ENCODE data around the gene SLC9A1.

The SLC9A1 gene

DNA sequence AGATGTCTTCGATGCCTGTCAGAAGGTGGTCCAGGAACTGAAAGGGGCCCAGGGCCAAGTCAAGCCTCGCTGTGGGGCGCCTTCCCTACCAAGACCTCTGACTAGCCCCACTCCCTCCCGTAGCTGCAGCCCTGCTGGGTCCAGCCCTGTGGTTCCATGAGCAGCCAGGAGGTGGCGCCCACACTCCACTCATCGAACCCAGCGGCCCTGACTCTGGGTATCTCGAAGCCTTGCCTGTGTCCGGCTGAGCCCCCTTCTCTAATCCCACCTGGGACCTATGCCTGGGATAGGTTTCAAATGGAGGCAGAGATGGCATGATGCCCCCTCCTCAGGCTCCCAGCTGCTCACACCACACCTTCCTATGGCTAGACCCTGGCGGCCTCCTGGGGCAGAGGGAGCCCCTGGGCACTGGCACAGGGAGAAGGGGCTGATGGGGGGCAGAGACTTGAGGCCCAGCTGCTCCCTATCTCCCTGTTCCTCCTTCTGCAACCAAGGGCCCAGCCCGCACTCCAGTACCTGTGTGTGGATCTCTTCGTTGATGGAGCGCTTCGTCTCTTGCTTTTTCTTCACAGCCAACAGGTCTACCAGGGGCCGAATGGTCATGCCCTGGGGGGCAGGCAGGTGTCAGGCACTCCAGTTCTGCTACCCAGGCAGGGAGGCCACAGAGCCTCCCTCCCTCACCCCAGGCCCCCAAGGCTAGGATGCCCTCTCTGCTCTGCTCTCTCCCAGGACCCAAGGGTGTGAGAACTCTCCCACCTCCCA is 52.0 kb downstream of the SLC9A1 start:
- peak; percentile 75 to 81 for DNase-seq (ENCODE audit: low read depth in 2 of 2)

GRCh38 chr1:27102134-27102706 is 52.7 kb downstream of the SLC9A1 start:
- no peak for DNase-seq (ENCODE audit: low read depth in 2 of 2)

DNA sequence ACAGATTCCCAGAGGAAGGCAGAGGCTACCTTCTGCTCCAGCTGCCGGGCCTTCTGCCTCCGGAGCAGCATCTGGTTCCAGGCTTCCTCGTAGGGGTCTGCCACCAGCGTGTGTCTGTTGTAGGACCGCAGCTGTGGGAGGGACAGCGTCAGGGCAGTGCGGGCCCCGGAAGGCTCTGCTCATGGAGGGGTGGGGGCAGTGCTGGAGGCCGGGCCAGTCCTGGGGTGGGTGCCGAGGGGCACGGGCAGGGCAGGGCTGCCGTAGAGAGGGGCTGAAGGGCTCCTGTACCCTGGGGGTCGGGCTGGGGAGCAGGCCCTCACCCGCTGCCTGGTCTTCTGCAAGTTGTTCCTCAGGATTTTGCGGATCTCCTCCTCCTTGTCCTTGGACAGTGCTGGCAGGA is 53.2 kb downstream of the SLC9A1 start:
- no peak for DNase-seq (ENCODE audit: low read depth in 2 of 2)

- DNase-seq (ENCODE audit: low read depth in 2 of 2): no peak
Observed at GRCh38 chr1:27101054-27101491, 53.9 kb downstream of the SLC9A1 start.

GRCh38 chr1:27100335-27101053 is 54.4 kb downstream of the SLC9A1 start:
- DNase-seq (ENCODE audit: low read depth in 2 of 2): no peak

GRCh38 chr1:27099587-27100334 is 55.2 kb downstream of the SLC9A1 start:
- no peak for DNase-seq (ENCODE audit: low read depth in 2 of 2)

- DNase-seq (ENCODE audit: low read depth in 2 of 2): no peak
Observed at GRCh38 chr1:27099135-27099586, 55.8 kb downstream of the SLC9A1 start.

GRCh38 chr1:27098431-27099134 is 56.3 kb downstream of the SLC9A1 start:
- no peak for DNase-seq (ENCODE audit: low read depth in 2 of 2)

DNA sequence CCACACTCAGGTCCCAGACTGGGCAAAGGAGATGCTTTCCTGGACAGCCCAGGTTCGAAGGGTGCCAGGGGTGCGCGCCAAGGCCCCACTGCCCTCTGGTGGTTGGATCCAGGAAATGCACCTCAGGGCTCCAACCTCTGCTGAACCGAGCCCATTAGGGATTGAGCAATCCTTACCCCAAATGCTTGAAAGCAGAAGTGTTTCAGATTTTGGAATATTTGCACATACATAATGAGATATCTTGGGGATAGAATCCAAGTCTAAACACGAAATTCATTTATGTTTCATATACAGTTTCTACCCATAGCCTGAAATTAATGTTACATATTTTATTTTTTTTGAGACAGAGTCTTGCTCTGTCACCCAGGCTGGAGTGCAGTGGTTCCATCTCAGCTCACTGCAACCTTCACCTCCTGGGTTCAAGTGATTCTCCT is 57.4 kb downstream of the SLC9A1 start:
- DNase-seq (ENCODE audit: low read depth in 2 of 2): peak; percentile 63 to 64

GRCh38 chr1:27095576-27095975 is 59.3 kb downstream of the SLC9A1 start:
- DNase-seq (ENCODE audit: low read depth in 2 of 2): no peak

- DNase-seq (ENCODE audit: low read depth in 2 of 2): no peak
Observed at GRCh38 chr1:27092888-27093287, 62.0 kb downstream of the SLC9A1 start.

DNA sequence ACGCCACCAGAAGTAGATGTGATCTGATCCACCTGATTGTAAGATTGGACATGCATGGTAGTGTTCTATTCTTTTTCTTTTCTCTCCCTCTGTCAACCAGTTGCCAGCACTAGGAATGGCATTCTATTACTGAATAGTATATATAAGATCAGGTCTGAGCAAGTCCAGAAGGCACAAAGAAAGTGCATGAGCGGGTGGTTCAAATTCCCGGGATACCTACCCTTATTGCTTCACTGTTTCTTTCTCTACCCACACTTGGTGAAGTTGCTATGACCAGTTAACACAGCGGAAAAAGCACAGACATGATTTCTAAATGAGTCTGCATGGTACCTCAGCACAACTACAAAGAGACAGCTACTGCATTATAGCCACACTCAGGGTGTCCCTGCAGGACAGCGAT is 64.0 kb downstream of the SLC9A1 start:
- no peak for DNase-seq (ENCODE audit: low read depth in 2 of 2)

GRCh38 chr1:27087371-27088220 is 67.3 kb downstream of the SLC9A1 start:
- DNase-seq (ENCODE audit: low read depth in 2 of 2): no peak

GRCh38 chr1:27086628-27087027 is 68.3 kb downstream of the SLC9A1 start:
- DNase-seq (ENCODE audit: low read depth in 2 of 2): no peak

DNA sequence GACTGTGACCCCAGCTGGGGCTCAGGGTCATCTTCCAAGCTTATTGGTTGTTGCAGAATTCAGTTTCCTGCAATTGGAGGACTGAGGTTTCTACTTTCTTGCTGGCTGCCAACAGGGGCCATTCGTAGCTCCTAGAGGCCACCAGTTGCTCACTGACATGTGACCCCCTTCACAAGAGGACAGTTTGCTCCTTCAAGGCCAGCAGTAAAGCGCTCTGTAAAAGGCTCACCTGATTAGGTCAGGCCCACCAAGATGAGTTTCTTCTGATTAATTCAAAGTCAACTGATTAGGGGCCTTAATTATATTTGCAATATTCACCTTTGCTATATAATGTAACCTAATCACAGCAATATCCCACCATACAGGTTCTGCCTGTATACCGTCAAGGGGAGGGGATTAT is 68.9 kb downstream of the SLC9A1 start:
- DNase-seq (ENCODE audit: low read depth in 2 of 2): no peak

- DNase-seq (ENCODE audit: low read depth in 2 of 2): no peak
Observed at GRCh38 chr1:27084107-27084506, 70.8 kb downstream of the SLC9A1 start.

- no peak for DNase-seq (ENCODE audit: low read depth in 2 of 2)
Observed at GRCh38 chr1:27077968-27078367, 77.0 kb downstream of the SLC9A1 start.

DNA sequence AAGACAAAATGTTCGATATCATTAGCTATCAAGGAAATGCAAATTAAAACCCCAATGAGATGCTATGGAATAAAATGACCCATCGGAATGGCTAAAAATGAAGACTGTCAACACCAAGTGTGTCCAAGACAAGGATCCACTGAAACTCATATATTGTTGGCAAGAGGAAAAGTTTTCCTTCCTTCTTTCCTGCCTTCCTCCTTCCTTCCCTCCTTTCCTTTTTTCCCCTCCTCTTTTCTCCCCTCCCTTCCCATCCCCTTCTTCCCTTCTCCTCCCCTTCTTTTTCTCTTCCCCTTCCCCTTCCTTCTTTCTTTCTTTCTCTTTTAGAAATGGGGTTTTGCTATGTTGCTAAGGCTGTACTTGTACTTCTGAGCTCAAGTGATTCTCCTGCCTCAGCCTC is 78.1 kb downstream of the SLC9A1 start:
- DNase-seq (ENCODE audit: low read depth in 2 of 2): no peak

DNA sequence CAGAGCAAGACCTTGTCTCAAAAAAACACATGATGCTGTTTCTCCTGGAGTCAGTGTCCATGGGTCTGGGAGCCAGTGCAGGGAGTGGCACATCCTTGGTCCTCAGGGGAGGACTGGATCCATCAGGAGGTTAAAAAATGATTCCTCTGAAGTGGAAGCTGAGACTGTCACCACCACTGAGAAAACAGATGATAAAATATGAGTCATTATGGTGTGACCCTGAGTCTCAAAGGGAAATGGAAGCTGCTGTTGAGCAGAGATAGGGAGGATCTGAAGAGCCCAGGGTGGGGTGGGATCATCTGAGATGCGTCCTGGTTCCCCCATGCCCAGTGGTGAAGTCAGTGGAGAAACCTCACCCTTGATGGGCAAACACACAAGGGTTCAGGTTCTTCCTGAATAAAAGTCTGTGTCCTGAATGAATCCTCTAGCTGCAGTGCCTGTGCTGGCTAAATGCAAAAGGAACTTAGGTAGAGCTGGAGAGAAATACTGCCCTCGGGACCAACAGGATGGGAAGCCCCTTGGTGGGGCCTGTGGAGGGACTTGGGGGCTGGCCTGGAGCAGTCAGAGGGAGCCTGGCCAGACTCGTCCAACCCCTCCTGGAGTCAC is 80.6 kb downstream of the SLC9A1 start:
- DNase-seq (ENCODE audit: low read depth in 2 of 2): no peak

DNA sequence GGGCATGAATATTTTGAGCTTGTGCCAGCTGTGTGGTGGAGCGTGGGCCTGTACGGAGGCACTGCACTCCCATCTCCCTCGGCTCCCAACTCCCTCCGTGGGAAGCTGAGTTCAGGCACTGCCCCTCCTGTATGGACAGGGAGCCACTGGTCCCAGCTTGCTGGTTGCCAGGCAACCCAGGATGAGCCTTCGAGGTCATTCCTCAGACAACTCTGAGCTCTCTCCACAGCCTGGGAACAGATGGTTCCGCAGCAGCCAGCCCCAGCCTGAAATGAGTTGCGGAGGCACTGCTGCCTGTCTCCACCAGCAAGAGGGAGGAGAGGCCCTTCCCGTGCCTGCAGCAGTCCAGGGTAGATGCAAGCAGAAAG is 83.9 kb downstream of the SLC9A1 start:
- DNase-seq (ENCODE audit: low read depth in 2 of 2): no peak

Measured in activated CD4-positive, alpha-beta T cell treated with anti-CD3 and anti-CD28 coated beads for 24 hours (primary cell).